ENCODE results near the gene WDR88. TPM values are rescaled to one million over a fixed set of nuclear protein-coding genes. Genes with fewer than 3 reads are reported as not detected.
"Not testable (repeated sequence)": the region's sequence is repeated elsewhere in the genome, so short reads cannot be mapped to it uniquely, and the experiment has no call there.

WDR88 gene
- polyA plus RNA-seq, 1 donor from 2014 or later = 0.35 TPM

- no peaks in the 10 kb centered on the region for H3K9me3 ChIP-seq (ENCODE audit: low read length)
- H3K9ac ChIP-seq (ENCODE audit: low read length) = no peak overlapping the region
- no peaks in the 10 kb centered on the region for H3K36me3 ChIP-seq (ENCODE audit: insufficient read depth, low read length)
- H3K4me2 ChIP-seq (ENCODE audit: low read length) = no peak overlapping the region
- TF ChIP-seq EZH2 (IDR thresholded peaks at IDR 0.05; ENCODE audit: borderline replicate concordance, insufficient read depth, low read length, poor library complexity, severe bottlenecking) (no peak), TAF1 (IDR thresholded peaks at IDR 0.05; ENCODE audit: low read depth) (no peak), REST (IDR thresholded peaks at IDR 0.05; ENCODE audit: borderline replicate concordance) (no peak), SMC3 (conservative IDR thresholded peaks at IDR 0.05; ENCODE audit: poor library complexity) (no peak), MXI1 (conservative IDR thresholded peaks at IDR 0.05; ENCODE audit: poor library complexity, severe bottlenecking) (no peak), POLR2AphosphoS5 (IDR thresholded peaks at IDR 0.05) (no peak), RAD21 (conservative IDR thresholded peaks at IDR 0.05) (no peak), CTCF (IDR thresholded peaks at IDR 0.05; ENCODE audit: poor library complexity, severe bottlenecking) (no peak), EP300 (conservative IDR thresholded peaks at IDR 0.05; ENCODE audit: poor library complexity, severe bottlenecking) (no peak)
- H3K27ac ChIP-seq (ENCODE audit: low read length) = no peak overlapping the region
- no peaks in the 10 kb centered on the region for H4K20me1 ChIP-seq (ENCODE audit: insufficient read depth)
- H3K27me3 ChIP-seq (ENCODE audit: insufficient read depth, low read depth, low read length) = no peaks in the 10 kb centered on the region
- H3K9me2 ChIP-seq (ENCODE audit: insufficient read depth, low read length) = no peaks in the 10 kb centered on the region
- H3K4me3 ChIP-seq (ENCODE audit: low read length) = no peak overlapping the region
- H2AFZ ChIP-seq (ENCODE audit: low read depth, low read length) = no peak overlapping the region
- no peaks in the 10 kb centered on the region for H3K79me2 ChIP-seq (replicated peaks; ENCODE audit: insufficient read depth, low read length)
- H3F3A ChIP-seq (ENCODE audit: insufficient read depth, low read length, poor library complexity, severe bottlenecking) = no peaks in the 10 kb centered on the region
Observed at GRCh38 chr19:33161201-33161600, 29.3 kb downstream of the WDR88 start.

GRCh38 chr19:33163481-33163880 lies 31.6 kb downstream of the WDR88 start:
- H3K4me3 ChIP-seq (ENCODE audit: low read length) = no peak overlapping the region
- TF ChIP-seq MXI1 (conservative IDR thresholded peaks at IDR 0.05; ENCODE audit: poor library complexity, severe bottlenecking) = no peak
- TF ChIP-seq TAF1 (IDR thresholded peaks at IDR 0.05; ENCODE audit: low read depth) = no peak
- TF ChIP-seq REST (IDR thresholded peaks at IDR 0.05; ENCODE audit: borderline replicate concordance) = no peak
- TF ChIP-seq EZH2 (IDR thresholded peaks at IDR 0.05; ENCODE audit: borderline replicate concordance, insufficient read depth, low read length, poor library complexity, severe bottlenecking) = no peak
- TF ChIP-seq EP300 (conservative IDR thresholded peaks at IDR 0.05; ENCODE audit: poor library complexity, severe bottlenecking) = no peak
- no peak for TF ChIP-seq CTCF (IDR thresholded peaks at IDR 0.05; ENCODE audit: poor library complexity, severe bottlenecking)
- TF ChIP-seq RAD21 (conservative IDR thresholded peaks at IDR 0.05) = no peak
- no peak for TF ChIP-seq SMC3 (conservative IDR thresholded peaks at IDR 0.05; ENCODE audit: poor library complexity)
- no peak for TF ChIP-seq POLR2AphosphoS5 (IDR thresholded peaks at IDR 0.05)

GRCh38 chr19:33166037-33166436 lies 34.1 kb downstream of the WDR88 start:
- not testable (repeated sequence) for H3K79me2 ChIP-seq (replicated peaks; ENCODE audit: insufficient read depth, low read length); H3K27ac ChIP-seq (ENCODE audit: low read length); H3K9ac ChIP-seq (ENCODE audit: low read length); H3K36me3 ChIP-seq (ENCODE audit: insufficient read depth, low read length); H2AFZ ChIP-seq (ENCODE audit: low read depth, low read length); H3K4me2 ChIP-seq (ENCODE audit: low read length); H3K9me2 ChIP-seq (ENCODE audit: insufficient read depth, low read length); H3K4me3 ChIP-seq (ENCODE audit: low read length); H3K9me3 ChIP-seq (ENCODE audit: low read length); H3F3A ChIP-seq (ENCODE audit: insufficient read depth, low read length, poor library complexity, severe bottlenecking); H3K27me3 ChIP-seq (ENCODE audit: insufficient read depth, low read depth, low read length); H4K20me1 ChIP-seq (ENCODE audit: insufficient read depth)

More at GRCh38 chr19:33163481-33163880, 31.6 kb downstream of the WDR88 start:
- no peaks in the 10 kb centered on the region for H3F3A ChIP-seq (ENCODE audit: insufficient read depth, low read length, poor library complexity, severe bottlenecking)
- H4K20me1 ChIP-seq (ENCODE audit: insufficient read depth) = no peaks in the 10 kb centered on the region
- H3K4me2 ChIP-seq (ENCODE audit: low read length) = no peak overlapping the region
- H3K27me3 ChIP-seq (ENCODE audit: insufficient read depth, low read depth, low read length) = no peaks in the 10 kb centered on the region
- no peak overlapping the region for H3K27ac ChIP-seq (ENCODE audit: low read length)
- no peak overlapping the region for H3K9ac ChIP-seq (ENCODE audit: low read length)
- H3K9me3 ChIP-seq (ENCODE audit: low read length) = no peaks in the 10 kb centered on the region
- H3K79me2 ChIP-seq (replicated peaks; ENCODE audit: insufficient read depth, low read length) = no peaks in the 10 kb centered on the region
- H3K9me2 ChIP-seq (ENCODE audit: insufficient read depth, low read length) = no peaks in the 10 kb centered on the region
- no peaks in the 10 kb centered on the region for H3K36me3 ChIP-seq (ENCODE audit: insufficient read depth, low read length)
- H2AFZ ChIP-seq (ENCODE audit: low read depth, low read length) = no peak overlapping the region
